ENCODE data around the gene KCNJ4.

DNA sequence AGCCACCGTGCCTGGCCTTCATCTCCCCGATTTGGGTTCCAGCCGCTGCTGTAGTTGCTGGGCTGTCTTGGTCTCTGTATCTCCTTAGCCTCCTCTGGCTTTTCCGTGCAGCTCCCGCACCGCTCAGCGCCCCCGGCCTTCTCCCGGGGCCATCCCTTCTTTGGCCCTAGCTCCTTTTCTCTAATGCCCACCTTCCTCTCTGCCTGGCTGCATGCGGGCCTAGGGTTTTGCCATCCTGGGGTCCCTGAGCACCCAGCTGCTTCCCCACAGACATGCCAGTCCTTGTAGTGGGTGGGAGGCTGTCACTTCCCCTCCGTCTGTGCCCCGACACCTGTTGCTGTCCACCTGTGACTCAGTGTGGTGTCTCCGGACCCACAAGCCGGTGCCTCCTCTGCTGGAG, 36.4 kb downstream of the KCNJ4 start:
- TF ChIP-seq, protein P1, sequence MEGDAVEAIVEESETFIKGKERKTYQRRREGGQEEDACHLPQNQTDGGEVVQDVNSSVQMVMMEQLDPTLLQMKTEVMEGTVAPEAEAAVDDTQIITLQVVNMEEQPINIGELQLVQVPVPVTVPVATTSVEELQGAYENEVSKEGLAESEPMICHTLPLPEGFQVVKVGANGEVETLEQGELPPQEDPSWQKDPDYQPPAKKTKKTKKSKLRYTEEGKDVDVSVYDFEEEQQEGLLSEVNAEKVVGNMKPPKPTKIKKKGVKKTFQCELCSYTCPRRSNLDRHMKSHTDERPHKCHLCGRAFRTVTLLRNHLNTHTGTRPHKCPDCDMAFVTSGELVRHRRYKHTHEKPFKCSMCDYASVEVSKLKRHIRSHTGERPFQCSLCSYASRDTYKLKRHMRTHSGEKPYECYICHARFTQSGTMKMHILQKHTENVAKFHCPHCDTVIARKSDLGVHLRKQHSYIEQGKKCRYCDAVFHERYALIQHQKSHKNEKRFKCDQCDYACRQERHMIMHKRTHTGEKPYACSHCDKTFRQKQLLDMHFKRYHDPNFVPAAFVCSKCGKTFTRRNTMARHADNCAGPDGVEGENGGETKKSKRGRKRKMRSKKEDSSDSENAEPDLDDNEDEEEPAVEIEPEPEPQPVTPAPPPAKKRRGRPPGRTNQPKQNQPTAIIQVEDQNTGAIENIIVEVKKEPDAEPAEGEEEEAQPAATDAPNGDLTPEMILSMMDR (conservative IDR thresholded peaks at IDR 0.05; ENCODE audit: low read length) = no peak
- TF ChIP-seq EZH2phosphoT487 (IDR thresholded peaks at IDR 0.05; ENCODE audit: borderline replicate concordance, low read depth, low read length) = no peak

Data from OCI-LY7 (cell line).